IPS DF 4.7 (cell line): ENCODE measurements around the gene FAM43A.

Experiments
- DNase-seq: peaks from one replicate; pipeline ENCODE4 v3.0.0-alpha.2; 2013; ENCODE audit warnings: low spot score; ENCODE audit errors: extremely low read depth

Gene FAM43A

GRCh38 chr3:194707147-194707540 lies 21.5 kb downstream of the FAM43A start:
- DNase-seq, result no peak

- DNase-seq, result no peak
Measured at GRCh38 chr3:194711286-194711685, 25.6 kb downstream of the FAM43A start.

GRCh38 chr3:194711913-194712312 lies 26.2 kb downstream of the FAM43A start:
- DNase-seq, result no peak

- DNase-seq, result no peak
Measured at GRCh38 chr3:194713299-194714136, 27.8 kb downstream of the FAM43A start.

DNA sequence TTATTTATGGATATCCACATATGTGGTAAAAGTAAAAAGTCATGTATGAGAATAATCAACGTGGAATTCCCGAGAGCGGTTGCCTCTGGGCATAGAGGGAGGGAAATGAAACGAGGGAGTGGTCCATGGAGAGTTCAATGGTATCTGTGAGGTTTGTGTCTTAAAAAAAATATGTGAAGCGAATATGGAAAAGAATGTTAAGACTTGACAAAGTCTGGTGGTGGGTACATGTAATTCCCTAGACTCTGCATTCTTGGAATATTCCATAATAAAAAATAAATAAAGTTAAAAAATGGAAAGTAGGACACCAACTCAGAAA lies 28.4 kb downstream of the FAM43A start:
- DNase-seq, result no peak

GRCh38 chr3:194714564-194714963 lies 28.9 kb downstream of the FAM43A start:
- DNase-seq, result no peak

DNA sequence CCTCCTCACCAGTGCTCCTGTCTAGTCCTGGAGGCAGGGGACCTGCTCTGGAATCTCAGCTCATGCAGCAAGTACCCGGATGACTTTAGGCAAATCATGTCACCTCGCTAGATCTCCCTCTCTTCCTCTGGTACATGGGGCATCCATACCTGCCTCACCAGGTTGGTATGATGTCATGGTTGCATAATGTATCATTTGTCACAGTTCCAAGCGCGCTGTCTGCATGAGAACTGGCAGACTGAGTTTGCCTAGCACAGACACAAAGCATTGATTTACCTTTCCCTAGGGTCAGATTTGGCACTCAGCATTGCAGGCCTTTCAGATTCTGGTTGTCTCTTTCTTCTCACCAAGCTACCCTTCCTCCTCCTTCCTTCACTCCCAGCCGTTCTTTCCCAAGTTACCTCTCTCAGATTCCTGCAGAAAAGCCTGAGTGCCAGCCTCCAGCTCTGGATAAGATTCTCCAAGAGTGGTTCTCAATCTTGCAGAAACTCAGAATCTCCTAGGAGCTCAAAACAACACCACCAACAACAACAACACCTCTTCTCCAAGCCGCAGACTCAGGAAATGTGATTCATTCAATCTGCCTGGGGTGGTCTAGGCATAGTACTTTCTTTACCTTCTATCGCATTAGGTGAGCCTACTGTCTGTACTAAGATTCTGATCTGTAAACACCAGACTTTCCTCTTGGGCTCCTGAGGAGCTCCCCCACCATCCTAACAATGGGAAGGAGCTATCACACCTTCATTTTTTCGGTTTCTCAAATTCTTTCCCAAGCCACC lies 29.5 kb downstream of the FAM43A start:
- DNase-seq, result no peak

- DNase-seq, result no peak
Measured at GRCh38 chr3:194718079-194718478, 32.4 kb downstream of the FAM43A start.

GRCh38 chr3:194720048-194720447 lies 34.4 kb downstream of the FAM43A start:
- DNase-seq, result no peak

GRCh38 chr3:194723846-194724618 lies 38.3 kb downstream of the FAM43A start:
- no peak for DNase-seq

DNA sequence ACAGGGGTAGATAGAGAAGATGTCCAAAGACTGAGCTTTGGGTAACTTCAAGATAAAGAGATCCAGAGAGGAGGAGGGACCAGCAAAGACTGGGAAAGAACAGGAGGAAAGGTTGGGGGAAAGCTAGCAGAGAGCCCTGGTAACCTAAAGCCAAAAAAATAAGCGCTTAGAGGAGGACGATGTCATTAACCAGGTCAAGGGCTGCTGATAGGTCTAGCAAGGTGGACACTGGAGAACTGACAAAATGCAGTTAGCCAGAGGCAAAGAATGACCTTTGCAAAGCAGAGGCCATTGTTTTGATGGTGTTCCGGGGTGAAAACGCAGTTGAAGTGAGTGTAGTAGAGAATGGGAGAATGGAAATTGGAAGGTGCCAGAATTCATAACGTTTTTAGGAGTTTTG lies 39.7 kb downstream of the FAM43A start:
- no peak for DNase-seq

GRCh38 chr3:194727435-194728128 lies 41.9 kb downstream of the FAM43A start:
- no peak for DNase-seq

DNA sequence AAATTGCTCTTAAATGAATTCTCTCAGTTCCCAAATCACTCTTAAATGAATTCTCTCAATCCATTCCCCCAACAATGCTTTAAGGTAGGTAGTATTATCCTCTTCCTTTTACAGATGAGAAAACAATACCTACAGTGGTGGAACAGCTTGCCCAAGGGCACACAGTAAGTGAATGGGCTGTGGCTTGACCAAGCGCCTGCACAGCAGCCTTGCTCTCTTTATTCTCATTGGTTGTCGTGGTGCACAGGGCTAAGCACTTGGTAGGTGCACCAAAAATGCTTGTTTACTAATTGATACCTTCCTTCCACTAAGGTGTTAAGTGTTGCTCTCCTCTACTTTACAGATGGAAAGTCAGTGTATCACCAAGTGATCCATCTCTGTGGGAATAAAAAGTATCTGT lies 43.3 kb downstream of the FAM43A start:
- DNase-seq, result no peak

- no peak for DNase-seq
Measured at GRCh38 chr3:194730365-194730764, 44.7 kb downstream of the FAM43A start.

DNA sequence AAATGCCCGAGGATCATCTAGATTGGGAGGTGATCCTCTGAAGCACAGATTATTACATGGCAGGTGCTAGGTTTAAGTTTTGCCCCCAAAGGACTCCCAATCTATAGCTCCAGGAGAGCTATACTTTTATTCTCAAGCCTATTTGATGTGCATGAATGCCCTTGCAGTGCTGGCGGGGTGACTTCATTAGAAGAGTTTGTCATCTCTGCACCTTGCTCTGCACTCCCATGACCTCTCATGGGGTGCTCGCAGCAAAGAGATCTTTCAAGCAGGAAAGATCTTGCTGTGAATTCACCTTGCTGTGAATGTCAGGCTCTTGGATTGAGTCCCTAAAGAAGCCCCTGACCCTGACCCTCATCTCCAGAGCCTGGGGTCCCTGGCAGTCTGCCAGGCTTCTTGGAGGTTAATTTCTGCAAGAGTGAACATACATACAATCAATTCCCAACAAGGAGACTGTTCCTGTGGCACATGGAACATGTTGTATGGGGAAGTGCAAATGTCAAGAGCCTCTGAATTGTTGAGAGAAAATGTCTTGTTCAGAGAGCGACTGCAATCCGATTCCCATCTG lies 45.9 kb downstream of the FAM43A start:
- DNase-seq, result no peak

DNA sequence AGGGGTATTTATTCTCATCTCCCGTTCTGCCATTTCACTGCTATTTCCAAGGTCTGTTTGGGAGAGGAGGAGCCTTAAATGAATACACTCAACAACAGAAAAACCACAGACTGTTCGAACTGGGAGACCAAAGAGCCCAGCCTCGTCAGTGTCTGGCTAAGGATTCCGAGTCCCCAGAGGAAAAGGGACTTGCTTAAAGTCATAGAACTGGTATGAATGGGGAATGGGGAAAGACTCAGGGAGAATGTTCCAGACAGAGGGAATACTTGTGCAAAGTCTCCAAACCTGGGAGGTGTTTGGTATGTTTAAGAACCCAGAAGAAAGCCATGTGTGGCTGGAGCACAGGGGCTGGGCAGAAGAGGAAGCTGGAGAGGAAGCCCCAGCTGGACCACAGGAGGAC lies 46.9 kb downstream of the FAM43A start:
- DNase-seq, result no peak

DNA sequence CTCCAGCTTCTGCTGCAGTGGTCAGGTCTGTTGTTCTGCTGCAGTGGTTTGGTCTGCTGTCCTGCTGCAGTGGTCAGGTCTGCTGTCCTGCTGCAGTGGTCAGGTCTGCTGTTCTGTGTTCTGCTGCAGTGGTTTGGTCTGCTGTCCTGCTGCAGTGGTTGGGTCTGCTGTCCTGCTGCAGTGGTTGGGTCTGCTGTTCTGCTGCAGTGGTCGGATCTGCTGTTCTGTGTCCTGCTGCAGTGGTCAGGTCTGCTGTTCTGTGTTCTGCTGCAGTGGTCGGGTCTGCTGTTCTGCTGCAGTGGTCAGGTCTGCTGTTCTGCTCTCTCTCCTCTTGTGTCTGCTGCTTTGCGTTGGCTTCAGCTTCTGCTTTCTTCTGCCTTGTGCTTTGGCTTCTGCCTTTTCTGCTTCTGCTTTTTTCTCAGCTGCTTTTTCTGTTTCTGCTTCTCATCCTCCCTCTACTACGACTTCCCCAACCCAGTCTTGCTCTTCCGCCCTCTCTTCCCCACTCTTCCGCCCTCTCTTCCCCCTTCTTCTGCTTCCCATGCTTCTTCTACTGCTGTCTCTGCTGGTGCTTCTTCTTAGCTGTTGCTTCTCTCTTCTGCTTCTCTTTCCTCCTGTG lies 50.7 kb downstream of the FAM43A start:
- no peak for DNase-seq

DNA sequence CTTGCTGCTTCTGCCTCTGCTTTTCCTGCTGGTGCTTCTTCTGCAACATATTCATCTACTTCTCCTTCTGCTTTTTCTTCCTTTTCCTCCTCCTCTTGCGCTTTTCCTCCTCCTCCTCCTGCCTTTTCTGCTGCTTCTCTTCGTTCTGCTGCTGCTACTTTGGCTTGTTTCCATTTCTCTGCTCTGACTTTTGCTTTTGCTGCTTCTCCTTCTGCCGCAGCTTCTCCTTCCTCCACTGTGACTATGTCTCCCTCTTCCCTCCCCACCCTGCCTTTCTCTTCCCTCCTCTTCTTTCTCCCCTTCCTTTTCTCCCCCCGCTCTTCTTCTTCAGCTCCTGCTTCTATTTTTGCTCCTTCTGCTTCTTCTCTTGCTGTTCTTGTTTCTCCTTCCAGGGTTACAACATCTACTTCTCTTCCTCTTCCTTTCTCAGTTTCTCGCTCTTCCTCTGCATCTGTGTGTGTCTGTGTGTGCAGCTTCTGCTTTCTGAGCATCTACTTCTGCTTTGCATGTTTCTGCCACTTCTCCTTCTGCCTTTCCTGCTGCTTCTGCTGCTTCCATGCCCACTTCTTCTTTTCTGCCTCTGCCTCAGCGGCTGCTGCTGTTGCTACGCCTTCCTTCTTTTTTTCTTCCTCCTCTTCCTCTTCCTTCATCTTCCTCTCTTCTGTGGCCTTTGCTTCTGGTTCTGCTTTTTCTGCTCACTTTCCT lies 51.4 kb downstream of the FAM43A start:
- DNase-seq, result no peak
